A549 (cell line): ENCODE results near the gene REX1BD.

Experiments used
- CTCF ChIP-seq: fragments of >200 bp; sonication (Bioruptor Twin); formaldehyde crosslinking; IDR thresholded peaks from 3 replicates; pipeline ENCODE4 v1.5.1; 2016
- POLR2A ChIP-seq: IDR thresholded peaks from 2 replicates; pipeline ENCODE4 v1.6.1; 2012; ENCODE audit warnings: mild to moderate bottlenecking, low read length
- POLR2AphosphoS2 ChIP-seq: conservative IDR thresholded peaks from 2 replicates; pipeline ENCODE4 v1.6.1; 2012; ENCODE audit warnings: low read length, improper control_type of control experiment, inconsistent platforms
- RAD21 ChIP-seq, 2 experiments: fragments of >200 bp in 1 of 2; sonication (Bioruptor Twin) in 1 of 2; formaldehyde crosslinking in 1 of 2; IDR thresholded peaks in 1 of 2; conservative IDR thresholded peaks in 1 of 2; 2 replicates in 1 of 2; 3 replicates in 1 of 2; pipeline ENCODE4 v1.6.1; 2012 to 2018; ENCODE audit warnings: inconsistent platforms in 1 of 2
- RCOR1 ChIP-seq: fragments of 150-350 bp; IDR thresholded peaks from 2 replicates; pipeline ENCODE4 v1.6.1; 2014; ENCODE audit warnings: antibody characterized with exemption, low read length, low read depth

GRCh38 chr19:18566953-18567352 is 21.6 kb upstream of the REX1BD start:
- TF ChIP-seq CTCF (no peak), POLR2AphosphoS2 (no peak), POLR2A (no peak), RCOR1 (no peak), RAD21 (conservative IDR thresholded peaks at IDR 0.05 in 1 of 2, IDR thresholded peaks at IDR 0.05 in 1 of 2) (no peak)
